Epidermal melanocyte (primary cell): ENCODE data around the gene RGS17.

Source experiments
- DNase-seq: peaks from one replicate; pipeline ENCODE4 v3.0.0; 2011; ENCODE audit warnings: low spot score; ENCODE audit not compliant: insufficient read length

RGS17 gene

DNA sequence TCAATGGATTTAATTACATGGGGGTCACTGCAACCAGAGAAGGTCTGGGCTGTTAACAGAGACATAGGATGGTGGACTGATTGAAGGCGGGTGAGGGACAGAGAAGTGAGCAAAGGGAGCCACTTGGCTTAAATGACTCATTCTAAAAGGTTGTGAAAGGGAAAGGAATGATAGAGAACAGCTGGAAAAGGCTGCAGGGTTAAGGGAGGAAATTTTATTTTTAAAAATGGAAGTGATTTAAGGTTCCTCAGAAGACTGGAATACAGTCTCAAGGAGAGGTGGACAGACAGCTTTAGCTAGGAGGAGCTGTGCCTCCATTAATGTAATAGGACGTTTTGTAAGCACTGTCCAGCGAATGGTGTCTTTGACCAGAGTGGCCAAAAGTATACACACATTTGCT lies 46.7 kb downstream of the RGS17 start:
- DNase-seq: no peak

DNA sequence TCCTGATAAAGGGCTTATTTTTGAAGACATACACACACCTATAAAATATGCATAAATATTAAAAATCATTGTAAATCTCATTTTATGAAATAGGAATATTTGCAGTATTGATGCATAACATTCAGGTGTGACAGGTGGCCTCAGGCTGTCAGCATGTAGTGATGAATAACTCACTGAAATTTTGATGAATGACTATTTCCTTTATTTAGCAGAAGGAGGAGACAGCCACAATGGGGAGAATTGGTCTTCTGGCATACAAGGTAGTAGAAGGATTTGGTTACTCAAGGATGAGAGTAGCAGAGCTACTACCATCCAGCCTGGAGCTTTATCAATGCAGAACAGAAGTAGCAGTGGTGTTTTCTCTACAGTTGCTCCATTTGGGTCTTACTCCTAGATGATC lies 47.2 kb downstream of the RGS17 start:
- DNase-seq: no peak

DNA sequence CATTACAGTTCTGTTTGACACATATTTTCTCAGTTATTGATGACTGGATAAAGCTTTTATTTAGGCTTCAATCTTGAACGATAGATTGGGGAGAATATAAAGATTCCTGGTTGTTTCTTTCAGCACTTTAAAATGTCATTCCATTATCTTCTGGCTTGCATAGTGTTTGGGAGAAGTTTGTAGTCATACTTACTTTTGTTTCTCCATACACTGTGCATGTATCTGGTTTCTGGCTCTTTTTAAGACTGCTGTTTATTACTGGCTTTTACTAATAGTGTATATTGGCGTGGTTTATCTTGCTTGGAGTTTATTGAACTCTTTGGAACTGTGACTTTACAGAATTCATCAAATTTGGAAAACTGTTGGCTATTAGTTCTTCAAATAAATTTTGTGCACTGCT lies 49.2 kb downstream of the RGS17 start:
- DNase-seq: no peak

DNA sequence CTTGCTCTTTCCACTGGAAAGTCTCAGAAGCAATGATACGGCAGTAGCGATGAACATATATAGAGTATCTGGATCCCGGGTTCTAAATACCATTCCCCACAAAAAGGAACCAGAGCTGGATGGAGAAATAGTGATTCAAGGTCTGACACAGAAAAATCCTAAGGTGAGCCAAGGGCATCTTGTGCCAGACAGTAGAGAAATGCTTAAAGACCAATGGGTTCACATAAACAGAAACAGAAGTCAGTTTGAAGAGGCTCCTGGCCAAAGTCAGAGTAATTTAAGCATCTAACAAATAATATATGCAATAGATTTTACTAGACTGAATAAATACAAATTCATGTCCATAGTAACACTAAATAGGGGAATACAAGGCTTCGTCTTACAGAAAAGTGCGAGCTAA lies 54.7 kb downstream of the RGS17 start:
- DNase-seq: no peak

DNA sequence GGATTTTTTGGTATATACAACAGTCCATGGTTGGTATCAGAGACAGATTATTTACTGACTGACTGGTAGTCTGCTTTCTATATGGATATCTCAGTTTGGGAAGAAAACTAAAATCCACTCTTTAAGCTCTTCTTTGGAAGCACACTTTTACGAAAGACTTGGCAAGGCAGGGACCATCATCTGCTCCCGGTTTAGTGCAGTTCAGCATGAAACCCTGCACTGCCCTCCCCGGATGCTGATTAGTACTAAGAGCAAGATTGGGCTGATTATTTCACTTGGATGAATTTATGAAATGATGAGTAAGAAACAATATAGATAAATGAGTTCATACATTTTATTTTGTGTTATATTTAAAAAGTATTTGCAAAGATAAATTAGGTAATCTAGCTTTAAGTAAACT lies 56.3 kb downstream of the RGS17 start:
- no peak for DNase-seq

DNA sequence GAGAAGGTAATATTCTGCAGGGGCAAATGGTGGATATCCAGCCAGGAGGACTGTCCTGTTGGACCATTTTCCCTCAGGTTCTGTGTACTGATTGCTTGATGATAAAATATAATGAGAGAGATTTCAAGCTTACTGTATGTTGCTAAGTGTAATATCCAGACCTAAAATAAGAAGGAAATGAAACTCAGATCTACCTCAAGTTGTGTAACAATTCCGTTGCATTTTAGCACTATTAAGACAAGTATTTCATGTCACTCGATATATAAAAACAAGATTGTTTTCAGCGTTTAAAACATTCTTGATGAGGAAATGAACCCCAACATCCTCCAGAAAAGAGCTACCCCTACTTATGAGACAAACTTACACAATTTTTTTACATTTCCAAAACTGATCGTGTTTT lies 57.2 kb downstream of the RGS17 start:
- no peak for DNase-seq

DNA sequence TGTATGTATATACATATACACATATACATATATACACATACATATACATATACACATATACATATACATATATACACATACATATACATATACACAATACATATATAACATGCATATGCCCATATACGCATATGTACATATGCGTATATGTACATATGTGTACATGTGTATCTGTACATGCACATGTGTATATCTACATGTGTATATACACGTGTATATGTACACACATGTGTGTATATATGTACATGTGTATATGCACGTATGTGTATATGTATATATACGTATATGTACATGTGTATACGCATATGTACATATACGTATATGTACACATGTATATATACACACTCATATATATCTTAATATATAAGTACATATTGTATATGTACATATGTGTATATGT lies 60.3 kb downstream of the RGS17 start:
- no peak for DNase-seq

DNA sequence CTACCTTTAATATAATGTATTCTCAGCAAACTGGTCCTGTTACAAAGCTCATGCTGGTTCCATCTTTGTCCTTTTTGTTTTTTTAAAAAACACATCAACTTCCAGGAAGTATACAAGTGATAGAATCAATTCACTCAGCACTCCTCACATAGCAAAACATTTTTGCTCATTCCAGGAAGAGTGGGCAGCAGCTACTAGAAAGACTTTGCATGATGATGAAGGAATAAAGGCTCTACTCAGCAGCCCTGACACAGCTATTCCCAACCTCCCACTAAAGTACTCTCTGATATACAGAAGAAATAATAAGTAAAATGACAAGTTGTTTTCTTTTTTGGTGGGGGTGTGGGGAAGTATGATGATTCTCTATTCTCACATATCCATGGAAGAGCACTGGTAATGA lies 61.2 kb downstream of the RGS17 start:
- DNase-seq: no peak

DNA sequence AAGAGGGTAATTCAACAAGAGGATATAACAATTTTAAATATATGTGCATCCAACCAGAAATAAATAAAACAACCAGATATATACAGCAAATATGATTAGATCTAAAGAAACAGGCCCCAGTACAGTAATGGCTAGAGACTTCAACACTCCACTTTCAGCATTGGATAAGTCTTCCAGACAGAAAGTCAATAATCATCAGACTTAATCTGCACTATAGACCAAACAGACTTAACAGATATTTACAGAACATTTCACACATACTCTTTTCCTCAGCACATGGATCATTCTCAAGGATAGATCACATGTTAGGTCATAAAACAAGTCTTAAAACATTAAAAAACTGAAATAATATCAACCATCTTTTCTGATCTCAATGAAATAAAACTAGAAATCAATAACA lies 65.9 kb downstream of the RGS17 start:
- DNase-seq: no peak

DNA sequence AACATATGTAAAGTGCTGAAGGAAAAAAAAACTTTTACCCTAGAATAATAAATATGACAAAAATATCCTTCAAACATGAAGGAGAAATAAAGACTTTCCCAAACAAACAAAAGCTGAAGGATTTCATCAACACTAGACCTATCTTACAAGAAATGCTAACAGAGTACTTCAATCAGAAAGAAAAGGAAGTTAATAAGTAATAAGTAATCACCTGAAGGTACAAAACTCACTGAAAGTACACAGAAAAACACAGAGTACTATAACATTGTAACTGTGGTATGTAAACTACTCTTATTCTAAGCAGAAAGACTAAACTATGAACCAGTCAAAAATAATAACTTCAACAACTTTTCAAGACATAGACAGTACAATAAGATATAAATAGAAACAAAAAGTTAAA lies 67.1 kb downstream of the RGS17 start:
- DNase-seq: no peak

DNA sequence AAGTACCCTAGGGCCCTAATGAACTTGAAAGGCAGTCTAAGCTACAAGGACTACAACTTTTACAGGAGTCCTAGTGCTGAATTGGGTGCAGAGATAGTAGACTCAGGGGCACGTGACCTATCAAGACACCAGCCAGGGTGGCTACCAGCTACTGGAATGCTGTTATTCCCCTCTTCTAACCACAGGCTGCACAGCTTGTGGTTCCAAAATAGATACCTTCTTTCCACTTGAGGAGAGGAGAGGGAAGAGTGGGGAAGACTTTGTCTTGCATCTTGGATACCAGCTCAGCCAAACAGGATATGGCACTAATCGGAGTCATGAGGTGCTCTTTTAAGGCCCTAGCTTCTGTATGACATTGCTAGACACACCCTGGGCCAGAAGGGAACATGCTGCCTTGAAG lies 68.6 kb downstream of the RGS17 start:
- DNase-seq: no peak

DNA sequence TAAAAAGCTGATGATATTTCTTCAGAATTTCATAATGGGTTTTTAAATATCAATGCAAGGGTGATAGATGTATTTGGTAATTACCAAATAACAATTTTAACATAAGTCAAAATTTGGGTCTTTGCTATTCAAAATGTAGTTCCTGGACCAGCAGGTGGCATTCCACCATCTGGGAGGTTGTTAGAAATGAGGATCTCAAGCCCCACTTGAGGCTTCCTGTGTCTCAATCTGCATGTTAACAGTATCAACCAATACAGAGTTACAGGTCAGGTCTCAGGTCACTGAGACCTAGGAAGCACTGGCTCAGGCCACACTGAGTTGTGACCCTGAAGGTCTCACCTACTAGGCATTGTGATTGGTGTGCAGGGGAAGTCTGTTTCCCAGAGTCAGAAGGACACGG lies 71.3 kb downstream of the RGS17 start:
- no peak for DNase-seq

DNA sequence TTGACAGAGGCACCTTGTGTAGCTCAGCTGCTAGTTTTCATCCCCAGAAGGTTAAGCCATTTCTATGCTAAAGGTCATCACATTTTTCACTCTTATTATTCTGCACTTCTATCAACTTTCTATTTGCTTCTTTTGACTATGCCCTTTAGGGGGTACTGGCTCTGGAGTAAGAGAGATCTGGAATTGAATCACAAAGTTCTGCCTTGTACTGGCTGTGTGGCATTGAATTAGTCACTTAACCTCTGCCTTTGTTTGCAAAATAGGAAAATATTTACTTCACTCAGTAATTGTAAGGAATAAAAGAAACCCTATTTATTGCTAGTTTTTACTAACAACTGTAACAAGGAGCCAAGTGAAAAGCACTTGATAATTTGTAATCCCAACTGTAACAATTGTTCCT lies 71.8 kb downstream of the RGS17 start:
- DNase-seq: no peak

DNA sequence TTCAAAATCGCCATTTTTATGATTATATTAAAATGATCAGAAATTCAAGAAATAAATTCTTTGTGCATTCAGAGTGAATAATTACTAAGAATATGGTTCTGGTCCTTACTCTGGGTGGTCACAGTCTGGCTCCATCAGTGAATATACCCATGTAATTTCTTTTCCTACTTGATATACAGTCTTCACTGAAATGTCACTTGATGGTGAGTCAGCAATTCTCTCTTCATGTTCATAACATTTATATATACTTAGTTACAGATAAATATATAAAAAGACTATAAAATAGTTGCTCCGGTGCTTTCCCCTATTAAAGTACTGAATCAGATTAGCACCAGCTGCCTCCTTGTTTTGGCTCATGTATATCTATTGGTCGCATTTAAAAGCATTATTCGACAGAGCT lies 72.2 kb downstream of the RGS17 start:
- no peak for DNase-seq

DNA sequence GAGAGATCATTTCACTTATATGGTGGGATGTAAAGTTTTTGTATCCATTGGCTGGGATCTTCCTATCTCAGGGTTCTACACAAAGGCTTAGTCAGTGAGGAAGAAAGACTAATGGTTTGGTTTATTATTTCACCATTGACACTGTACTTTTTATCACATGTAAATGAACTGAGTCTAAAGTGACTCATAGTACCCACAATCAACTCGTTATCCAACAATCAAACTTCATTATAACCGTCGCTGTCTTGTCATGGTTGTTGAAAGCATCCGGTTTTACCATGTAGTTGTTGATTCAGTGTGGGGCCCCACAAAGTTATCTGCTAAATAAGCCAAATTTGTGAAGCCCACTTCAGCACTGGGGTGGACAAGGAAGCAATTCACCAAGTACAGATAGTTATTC lies 72.8 kb downstream of the RGS17 start:
- DNase-seq: no peak

DNA sequence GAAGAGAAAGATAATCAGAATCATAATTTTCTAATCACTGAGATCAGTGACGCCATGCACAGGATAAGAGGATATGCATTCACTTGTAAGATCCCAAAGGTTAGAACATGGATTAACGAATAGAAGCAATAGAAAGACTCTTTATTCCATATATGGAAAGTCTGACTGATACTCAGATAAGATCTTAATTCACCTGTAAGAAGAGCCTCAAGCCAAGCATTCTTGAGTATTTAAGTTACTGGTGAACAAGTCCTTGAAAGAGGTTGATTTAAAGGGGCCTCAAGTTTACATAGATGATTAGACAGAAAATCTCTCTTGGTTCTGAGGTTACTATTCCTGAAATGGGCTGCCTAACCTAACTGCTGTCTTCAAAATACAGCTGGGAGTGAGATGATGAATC lies 74.8 kb downstream of the RGS17 start:
- DNase-seq: no peak

DNA sequence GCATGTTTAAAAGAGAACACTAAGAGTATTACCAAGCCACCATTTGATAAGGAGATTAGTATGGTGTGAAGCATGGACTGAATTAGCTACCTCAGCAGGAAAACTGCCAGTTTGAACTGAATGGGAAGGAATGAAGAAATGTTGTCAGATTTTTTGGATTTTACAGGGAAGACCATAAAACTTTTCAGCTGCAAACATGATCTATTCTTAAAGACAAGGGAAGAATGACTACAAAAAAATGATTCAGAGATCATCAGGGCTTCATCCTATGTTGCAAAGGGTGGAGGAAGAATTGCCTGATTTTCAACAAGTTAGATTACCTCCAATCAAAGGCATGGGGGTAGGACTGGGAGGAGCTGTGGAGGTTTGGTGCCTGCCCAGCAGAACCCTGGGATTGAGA lies 79.3 kb downstream of the RGS17 start:
- DNase-seq: no peak

DNA sequence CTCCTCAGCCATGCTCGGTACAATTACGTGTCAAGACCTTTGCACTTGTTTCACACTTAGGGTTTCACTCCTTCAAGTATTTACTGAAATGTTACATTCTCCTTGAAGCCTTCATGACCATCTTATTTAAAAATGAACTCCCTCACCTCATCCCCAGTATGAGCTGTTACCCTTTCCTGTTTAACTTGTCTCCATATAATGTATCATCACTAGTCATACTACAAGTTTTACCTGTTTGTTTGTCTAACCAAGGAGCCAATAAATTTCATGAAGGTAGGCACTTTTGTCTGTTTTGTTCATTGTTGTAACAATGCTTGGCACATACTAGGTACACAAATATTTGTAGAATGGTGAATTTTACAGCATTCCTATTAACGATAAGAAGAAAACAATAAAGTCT lies 82.5 kb downstream of the RGS17 start:
- DNase-seq: no peak

DNA sequence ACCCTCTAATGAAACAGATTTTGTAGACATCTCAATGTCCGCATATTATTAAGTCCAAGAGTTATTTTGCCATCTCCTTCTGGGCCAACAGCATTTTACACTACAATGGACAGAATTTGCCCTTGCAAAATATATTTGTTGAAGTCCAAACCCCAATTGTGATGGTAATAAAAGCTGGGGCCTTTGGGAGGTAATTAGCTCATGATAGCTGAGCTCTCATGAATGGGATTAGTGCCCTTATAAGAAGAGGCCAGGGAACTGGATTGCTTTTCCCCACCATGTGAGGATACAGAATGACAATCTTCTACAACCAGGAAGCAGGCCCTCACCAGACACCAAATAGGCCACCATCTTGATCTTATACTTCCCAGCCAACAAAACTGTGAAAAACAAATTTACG lies 83.7 kb downstream of the RGS17 start:
- no peak for DNase-seq

DNA sequence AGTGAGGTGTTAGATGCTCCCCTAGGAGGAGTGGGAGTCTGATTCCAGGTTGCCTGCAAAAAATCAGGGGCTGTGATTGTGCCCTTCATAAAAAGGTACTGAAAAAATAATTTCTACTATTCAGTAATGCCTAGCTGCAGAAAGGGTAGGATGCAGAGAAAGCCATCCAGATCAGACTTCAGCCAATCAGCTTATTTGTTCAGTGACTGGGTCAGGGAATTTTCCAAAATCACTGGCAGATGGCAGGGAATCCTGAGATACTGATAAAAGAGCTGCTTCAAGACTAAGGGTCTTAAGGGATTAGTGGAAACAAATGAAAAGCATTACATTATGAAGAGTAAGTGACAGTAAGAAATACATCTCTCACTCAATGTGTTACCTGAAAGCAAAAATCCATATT lies 85.8 kb downstream of the RGS17 start:
- DNase-seq: no peak

DNA sequence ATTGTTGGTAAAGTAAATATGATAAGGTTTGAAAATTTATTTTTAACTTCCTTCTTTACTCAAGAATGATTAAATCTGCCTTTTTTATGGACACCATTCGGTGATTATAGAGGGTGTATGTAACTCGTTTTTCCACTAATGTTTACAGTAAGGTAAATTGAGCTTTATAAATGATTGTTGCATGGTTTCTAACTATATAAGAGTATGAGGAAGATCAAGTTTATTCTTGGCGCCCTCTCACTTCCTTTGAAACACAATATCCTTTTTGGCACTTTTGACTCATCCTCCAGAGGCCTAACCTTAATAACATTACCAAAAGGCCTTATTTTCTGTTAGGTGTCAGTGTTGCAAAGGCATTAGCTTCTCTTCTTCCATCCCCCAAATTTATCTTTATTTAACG lies 86.8 kb downstream of the RGS17 start:
- no peak for DNase-seq

DNA sequence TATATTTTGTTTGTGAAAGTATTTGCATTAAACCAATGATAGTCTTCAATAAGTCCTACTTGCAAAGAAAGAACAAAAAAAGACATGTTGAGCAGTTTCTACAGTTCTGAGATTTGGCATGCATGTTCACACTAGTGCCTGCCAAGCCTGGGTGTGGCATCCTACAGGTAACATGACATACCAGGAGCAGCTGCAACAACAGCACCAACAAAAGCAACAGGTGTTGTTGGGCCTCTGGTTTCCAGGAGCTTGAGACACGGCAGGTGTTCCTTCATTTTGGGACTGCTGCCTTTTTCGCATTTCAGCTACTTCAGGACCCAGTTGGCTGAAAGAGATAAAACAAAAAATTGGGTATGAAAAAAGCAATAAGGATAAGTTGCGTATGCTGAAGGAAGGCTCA lies 87.4 kb downstream of the RGS17 start:
- DNase-seq: no peak

DNA sequence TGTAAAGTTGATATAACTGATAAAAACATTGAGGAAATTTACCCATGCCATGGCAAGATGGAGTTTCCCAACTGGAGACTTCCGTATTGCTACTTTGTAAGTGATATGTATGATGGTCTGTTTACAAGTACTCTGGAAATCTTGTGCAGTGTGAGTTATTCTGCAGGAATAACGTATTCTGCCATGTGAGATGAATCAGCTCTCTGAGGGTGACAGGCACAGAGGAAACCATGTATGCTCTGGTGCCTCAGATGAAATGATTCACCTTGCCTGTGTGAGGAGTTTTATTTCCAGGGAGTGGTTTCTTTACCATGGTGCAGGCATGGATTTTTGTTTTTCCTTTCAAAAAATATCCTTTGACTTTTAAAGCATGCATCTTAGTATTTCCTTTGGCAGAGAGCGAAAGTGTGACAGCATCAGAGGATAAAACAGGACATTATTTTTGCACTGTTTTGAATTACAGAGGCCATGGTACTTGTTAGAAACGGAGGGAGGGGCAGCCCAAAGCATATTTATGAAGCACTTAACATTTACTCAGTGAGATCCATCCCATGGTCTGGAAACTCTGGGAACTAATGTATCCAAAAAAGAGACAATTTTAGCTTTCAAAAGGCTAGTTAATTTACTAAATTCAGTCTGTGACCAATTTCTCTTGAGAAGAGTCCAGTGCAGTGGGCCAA lies 92.6 kb downstream of the RGS17 start:
- DNase-seq: no peak

DNA sequence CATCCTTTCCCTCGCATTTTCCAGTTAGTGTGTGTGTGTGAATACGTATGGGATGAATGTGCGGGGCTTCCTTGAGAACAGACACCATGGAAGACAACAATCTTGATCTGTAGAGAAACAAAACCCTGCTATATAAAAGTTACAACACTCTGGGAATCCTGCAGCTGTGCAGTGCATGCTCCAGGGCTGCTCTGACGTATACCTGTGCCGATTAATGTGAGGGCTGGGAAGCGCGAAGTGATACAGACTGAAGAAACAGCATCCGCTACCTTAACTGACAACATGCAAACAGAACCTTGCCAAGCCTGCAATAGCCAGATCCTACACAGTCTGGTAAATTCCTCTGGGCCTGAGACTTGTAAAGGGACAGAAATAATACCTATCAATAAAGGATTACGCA lies 96.9 kb downstream of the RGS17 start:
- no peak for DNase-seq
